MM.1S (cell line): ENCODE results near the gene ANKRD13B.

Experiments used
- CTCF ChIP-seq: fragments of 300-600 bp; sonication (generic); IDR thresholded peaks from 2 replicates; pipeline ENCODE4 v1.5.1; 2016; ENCODE audit warnings: antibody characterized with exemption, low read length, mixed read lengths
- EZH2 ChIP-seq: fragments of 300-600 bp; sonication (generic); optimal IDR thresholded peaks from 2 replicates; pipeline ENCODE3; 2017; ENCODE audit warnings: low read depth, mild to moderate bottlenecking, antibody characterized with exemption, low read length, mixed read lengths
- EZH2phosphoT487 ChIP-seq: fragments of 300-600 bp; sonication (generic); IDR thresholded peaks from 2 replicates; pipeline ENCODE4 v1.6.1; 2018; ENCODE audit warnings: antibody characterized with exemption, low read length

DNA sequence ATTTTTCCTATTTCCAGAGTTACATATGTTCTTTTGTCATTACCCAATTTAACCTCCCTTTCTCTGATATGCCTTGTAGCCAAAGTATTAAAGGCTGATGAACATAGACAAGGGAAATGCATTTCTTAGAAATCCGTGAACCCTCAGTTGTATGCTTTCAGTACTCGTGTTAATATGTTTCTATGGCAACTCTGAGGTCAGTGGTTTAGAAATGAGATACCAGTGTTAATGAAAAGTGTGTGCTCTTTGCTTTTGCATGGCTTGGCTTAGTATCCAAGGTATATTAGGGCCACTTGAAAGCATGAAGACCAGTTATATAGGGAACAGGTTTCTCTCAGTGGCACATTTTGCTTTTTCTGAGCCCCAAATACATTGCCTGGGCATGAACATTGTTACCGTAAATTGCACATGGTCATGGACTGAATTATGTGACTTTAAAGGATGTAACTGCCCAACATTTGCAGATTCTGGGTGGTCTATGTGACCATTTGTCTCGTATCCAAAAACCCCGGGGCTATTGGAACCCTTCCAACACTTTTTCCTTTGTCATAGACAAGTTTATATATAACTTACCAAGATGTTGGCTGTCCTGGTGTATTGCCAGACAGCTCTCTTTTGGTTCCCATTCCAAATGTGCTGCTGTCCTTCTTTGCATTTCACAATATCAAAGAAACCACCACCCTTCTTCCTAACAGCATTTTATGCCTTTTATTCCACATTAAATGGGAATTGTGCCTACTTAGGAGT is 43.6 kb upstream of the ANKRD13B start:
- no peak for TF ChIP-seq EZH2
- TF ChIP-seq CTCF, result no peak
- TF ChIP-seq EZH2phosphoT487, result no peak
